ENCODE results near the gene HAL. TPM values are rescaled to one million over a fixed set of nuclear protein-coding genes. Genes with fewer than 3 reads are reported as not detected.

HAL gene
- polyA plus RNA-seq, 1 of the 3 experiments (the other 2 are of a cell fraction): 0.08 TPM

- Histone ChIP-seq H3K9me3 (no peaks in the 10 kb centered on the region), H3K4me1 (ENCODE audit: control insufficient read depth in 1 of 2, insufficient read depth in 2 of 2, low read depth in 1 of 2, low read length in 1 of 2) (no peaks in the 10 kb centered on the region), H3K27me3 (ENCODE audit: insufficient read depth) (no peaks in the 10 kb centered on the region; the same call in 1 of the 2 replicates), H3K9me2 (no peaks in the 10 kb centered on the region), H3K36me3 (replicated peaks in 1 of 2; ENCODE audit: control insufficient read depth in 1 of 2, insufficient read depth in 2 of 2, low read length in 1 of 2) (no peaks in the 10 kb centered on the region), H4K20me1 (ENCODE audit: insufficient read depth) (no peaks in the 10 kb centered on the region), H3K27ac (ENCODE audit: low read depth in 2 of 2, low read length in 1 of 2) (no peak overlapping the region), H2AFZ (ENCODE audit: low read depth) (no peak overlapping the region), H3F3A (replicated peaks; ENCODE audit: insufficient read depth) (no peaks in the 10 kb centered on the region), H3K9ac (no peak overlapping the region), H3K4me3 (ENCODE audit: low read depth in 2 of 2, low read length in 1 of 2) (no peak overlapping the region), H3K4me2 (no peak overlapping the region), H3K79me2 (ENCODE audit: insufficient read depth) (no peaks in the 10 kb centered on the region)
- DNase-seq: no peak
- ChIA-PET POLR2A (no interaction called here), CTCF (interaction anchor here (2.9 kb wide), 1 partner anchor 24 kb away, joined by 8 read pairs; no protein-coding TSS in a partner anchor)
- 63% methylated on average over 2 of the region's 2 CpGs for WGBS (ENCODE audit: low lambda C conversion rate)
- TF ChIP-seq REST (IDR thresholded peaks at IDR 0.05; ENCODE audit: low read depth, low read length) (no peak), RCOR1 (IDR thresholded peaks at IDR 0.05; ENCODE audit: low read length) (no peak), IRF3 (IDR thresholded peaks at IDR 0.05; ENCODE audit: low read depth, low read length) (no peak), SMC3 (IDR thresholded peaks at IDR 0.05; ENCODE audit: low read depth, low read length) (no peak), POLR2AphosphoS5 (IDR thresholded peaks at IDR 0.05; ENCODE audit: low read depth, low read length) (no peak), CTCF (IDR thresholded peaks at IDR 0.05) (no peak), CHD2 (IDR thresholded peaks at IDR 0.05; ENCODE audit: low read length, partially characterized antibody) (no peak), MXI1 (IDR thresholded peaks at IDR 0.05; ENCODE audit: low read depth, low read length) (no peak), FOSL2 (IDR thresholded peaks at IDR 0.05; ENCODE audit: borderline replicate concordance, low read depth) (no peak), MEF2A (IDR thresholded peaks at IDR 0.05; ENCODE audit: borderline replicate concordance, low read depth) (no peak), EZH2phosphoT487 (IDR thresholded peaks at IDR 0.05; ENCODE audit: borderline replicate concordance, low read depth) (no peak)
Observed at GRCh38 chr12:95974358-95974757, 21.8 kb downstream of the HAL start.
